ENCODE measurements around the gene SFTA2.

SFTA2 gene

DNA sequence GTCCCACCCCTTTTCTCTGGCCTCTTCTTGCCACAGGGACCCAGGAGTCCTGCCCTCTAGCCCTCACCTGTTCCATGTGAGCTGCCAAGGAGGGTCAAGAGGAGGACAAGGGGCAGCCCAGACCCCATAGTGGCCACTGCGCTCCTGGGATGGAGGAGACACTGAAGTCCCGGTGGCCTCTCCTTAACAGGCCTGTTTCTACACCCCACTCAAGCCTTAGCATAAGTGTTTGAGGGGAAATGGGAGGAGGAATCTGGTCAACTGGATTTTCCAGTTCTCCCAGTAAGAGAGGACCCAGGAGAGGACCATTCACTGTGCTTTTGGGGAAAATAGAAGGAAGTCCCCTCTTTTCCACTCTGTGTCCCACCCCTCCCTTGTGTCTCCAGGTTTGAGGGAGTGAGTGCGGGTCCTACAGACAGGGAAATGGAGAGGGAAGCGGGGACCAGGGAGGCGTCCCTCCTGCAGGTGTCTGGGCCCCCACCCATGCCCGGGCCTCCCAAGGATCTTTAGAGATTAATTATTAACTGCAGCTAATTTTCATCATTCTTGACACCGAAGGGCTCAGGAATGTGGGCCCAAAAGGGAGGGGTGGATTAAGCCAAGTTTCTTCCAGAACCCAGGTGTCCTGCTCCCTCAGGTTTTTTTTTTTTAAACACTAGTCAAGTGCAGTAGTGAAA, at the start of gene SFTA2:
Gene SFTA2, minus strand, starts transcription at position 202 of the 677 bp plus-strand sequence. Its CDS starts 74 bp downstream, at position 128.
- DNase-seq = no peak

DNA sequence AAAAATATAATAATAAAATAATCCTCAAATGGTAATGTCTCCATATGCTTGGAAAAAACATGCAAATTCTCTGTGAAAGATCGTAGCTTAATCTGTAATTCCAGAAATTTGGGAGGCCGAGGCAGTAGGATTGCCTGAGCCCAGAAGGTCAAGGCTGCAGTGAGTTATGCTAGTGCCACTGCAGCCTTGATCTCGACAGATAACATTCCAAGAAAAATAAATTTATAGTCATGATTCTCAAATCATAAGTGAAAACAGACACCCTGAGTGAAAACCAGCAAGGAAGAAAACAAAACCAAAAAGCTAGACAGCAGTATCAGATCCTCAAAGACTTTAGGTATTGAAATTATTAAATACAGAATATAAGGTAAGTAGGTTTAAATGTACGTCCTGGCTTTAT, 47.7 kb upstream of the SFTA2 start:
- DNase-seq = no peak

DNA sequence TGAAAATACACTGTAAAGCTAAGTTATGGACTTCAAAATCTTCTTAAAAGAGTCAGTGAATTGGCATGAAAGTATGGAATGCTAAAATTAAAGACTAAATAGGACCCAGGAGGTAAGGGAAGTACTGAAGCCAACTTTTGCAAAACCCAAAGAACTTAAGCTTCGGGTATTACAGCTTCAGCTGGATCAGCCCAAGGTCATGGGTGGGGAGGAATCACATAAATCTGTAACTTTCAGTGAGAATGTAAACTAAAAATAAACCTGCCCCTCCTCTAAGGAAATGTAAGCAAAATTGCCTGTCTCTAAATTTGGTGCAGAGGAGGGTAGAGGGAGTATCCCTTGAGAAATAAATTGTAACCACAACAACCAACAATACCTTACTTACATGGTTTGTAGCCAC, 47.2 kb upstream of the SFTA2 start:
- DNase-seq = no peak

DNA sequence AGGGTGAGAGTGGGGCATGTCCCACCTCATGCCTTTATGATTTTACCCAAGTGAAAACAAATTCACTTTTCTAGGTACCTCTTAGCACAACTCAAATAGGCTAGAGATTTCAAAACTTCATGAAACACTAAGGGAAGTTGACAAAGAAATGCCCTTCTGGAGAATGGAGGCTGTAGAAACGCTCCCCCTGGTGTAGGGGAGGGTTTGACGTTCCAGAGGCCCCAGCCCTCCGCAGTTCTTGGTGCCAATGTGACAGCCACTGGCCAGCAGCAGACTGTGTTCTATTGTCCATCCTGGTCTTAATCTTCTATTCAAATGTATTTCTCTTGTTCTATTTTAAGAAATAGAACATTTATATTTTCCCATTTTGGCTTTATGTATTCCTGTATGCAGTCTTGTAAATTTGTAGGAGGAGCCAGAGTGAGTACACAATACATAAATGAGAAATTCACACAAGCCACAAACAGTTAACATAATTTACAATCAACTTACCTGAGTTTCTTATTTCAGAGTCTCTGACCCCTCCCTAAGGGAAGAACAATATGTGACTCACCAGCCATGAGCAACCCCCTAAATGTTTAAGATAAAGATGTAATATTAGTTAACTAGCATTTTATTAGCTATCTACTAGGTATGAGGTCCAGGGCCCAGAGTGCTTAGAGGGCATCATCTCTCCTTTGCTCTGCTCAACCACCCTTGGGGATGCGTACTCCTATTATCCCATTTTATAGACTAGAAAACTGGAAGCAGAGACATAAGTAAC, 42.7 kb upstream of the SFTA2 start:
- DNase-seq = no peak

DNA sequence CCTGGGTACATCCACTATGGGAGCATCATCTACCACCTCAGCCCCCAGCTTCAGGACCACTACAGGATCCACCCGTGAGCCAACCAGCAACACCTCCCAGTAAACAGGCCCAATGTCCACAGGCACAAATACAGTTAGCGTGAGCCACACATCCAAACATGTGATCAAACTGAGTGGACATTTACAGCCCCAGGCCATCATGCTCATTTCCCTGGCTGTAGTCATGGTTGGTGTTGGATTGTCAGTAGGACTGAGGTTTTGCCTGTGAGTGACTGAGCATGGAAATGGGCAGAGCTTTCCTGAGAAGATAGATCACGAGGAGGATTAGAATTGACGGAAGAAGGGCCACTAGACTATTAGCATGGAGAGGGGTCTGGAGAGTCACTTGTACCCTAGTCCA, 40.8 kb upstream of the SFTA2 start:
- DNase-seq = no peak

DNA sequence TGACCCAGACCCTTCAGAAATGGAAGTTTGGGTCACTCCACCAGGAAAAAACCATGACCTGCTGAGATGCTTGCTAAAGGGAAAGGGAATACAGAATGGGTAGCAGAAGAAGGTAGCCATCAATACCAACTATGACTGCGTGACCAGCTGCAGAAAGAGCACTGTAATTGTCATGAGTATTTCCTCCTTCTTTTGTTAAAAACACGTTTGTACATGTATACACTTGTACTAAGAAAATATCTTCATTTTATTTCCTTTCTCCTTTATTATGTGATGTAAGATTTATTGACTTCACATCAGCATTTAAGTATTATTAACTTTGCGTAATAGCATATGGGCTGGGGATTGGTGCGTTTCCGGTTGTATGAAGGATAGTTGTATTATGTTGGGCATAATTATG, 39.0 kb upstream of the SFTA2 start:
- no peak for DNase-seq

DNA sequence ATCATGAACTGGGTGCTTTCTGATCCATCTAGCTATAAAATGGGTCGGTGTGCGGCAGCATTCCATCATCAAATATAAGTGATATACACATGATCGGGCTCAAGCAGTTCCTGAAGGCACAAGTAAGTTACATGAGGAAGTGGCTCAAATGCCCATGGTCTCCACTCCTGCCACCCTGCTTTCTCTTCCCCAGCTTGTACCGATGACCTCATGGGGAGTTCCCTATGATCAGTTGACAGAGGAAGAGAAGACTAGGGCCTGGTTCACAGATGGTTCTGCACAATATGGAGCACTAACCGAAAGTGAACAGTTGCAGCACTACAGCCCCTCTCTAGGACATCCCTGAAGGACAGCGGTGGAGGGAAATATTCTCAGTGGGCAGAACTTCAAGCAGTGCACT, 37.2 kb upstream of the SFTA2 start:
- DNase-seq = peak; percentile 6

DNA sequence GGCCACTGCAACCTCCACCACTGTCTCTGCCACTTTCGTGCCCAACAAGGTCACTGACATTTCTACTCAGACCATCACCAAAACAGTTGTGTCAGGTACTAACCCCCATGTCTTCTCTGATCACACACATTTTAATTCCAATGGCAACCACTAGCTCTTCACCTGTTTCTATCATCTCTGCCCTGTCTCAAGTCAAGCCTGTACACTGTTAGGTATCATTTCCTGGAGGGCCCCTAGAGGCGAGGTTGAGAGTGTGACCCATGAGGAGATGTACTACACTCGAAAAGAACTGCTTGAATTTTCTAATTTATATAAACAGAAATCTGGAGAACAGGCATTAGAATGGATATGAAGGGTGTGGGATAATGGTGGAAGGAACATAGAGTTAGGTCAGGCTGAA, 34.2 kb upstream of the SFTA2 start:
- DNase-seq = no peak

DNA sequence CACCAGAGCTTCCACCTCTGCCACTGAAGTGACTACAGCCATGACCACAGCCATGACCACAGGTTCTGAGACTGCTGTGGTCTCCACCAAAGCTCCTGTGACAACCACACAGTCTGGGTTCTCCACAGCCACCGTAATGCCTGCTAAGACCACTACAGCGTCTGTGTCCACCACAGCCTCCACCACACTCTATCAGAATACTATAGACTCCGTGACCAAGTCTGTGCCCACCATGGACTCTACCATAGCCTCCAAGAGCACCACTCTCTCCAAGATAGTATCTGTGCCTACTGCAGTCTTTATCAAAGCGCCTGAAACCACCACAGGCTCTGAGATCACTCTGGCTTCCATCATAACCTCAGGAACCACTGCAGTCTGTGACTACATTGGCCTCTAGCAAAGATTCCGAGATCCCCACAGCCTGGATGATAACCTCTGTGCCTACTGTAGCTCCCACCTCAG, 33.2 kb upstream of the SFTA2 start:
- no peak for DNase-seq

DNA sequence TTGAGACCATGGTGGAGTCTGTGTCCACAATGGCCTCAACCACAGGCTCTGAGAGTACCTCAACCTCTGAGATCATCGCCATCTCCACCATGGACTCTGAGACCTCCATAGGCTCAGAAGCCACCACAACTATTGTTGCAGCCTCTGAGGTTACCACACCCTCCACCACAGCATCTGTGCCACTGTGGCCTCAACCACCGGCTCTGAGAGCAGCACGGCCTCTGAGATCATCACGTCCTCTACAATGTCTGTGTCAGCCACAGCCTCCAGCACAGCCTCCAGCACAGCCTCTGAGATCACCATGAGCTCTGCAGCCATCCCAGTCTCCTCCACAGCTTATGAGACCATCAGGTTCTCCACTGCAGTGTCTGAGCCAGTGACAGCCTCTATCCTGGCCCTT, 32.1 kb upstream of the SFTA2 start:
- peak; percentile 19 for DNase-seq

DNA sequence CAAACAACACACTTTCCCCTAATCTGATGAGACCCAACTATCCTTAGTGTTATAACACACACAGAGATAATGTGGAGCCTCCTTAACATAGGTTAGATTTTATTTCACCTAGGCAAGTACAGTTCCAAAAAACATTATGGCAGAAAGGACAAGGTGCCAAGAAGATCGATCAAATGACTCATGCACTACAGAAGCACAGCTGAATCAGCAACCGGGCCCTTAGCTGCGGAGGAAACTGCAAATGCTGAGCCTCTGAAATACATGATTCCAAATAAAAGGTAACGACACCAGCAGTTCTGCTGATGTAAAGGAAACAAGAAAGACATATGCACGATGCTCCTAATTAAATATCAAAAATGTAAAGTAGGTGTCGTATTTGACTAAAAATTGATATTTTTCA, 31.7 kb upstream of the SFTA2 start:
- DNase-seq = no peak

DNA sequence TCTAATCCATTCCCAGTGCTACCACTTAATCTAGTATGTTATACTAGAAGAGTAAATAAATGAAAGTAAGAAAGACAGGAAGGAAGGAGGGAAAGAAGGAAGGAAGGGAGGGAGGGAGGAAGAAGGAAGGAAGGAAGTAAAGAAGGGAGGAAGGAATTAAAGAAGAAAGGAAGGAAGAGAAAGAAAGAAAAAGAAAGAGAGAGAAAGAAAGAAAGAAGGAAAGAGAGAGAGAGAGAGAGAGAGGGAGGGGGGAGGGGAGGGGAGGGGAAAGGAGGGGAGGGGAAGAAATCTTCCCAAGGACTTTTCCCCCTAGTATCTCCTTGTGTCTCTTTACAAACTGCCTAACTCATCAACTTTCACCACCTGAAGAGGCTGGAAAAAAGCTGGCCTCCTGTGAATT, 30.7 kb upstream of the SFTA2 start:
- no peak for DNase-seq

DNA sequence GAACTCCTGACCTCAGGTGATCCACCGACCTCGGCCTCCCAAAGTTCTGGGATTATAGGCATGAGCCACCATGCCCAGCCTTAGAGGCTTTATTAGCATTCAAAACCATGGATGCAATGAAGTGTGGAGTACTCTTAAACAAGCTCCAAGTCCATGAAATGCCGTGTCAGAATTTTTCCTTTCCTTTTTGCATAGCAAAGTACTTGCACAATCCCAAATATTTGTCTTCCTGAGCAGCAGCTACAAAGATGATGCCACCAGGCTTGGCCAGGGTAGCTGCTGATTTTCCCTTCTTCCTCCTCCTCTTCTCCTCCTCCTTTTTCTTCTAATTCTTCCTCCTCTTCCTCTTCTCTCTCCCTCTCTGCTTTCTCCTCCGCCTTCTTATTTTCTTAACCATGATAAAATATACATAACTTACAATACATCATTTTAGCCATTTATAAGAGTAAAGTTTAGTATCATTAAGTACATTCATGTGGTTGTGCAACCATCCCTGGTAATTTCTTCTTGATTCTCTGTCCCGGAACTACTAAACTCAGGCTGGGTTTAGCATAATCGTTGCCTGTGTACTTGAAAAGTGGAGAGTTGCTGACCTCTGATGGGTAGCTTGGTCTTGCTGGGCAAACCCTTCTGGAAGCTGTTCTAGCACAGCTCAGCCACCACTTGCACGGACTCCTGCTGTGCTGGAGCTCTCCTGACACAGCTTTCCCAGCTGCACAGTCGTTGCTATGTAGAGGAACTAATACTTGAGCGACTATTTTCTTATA, 29.1 kb upstream of the SFTA2 start:
- no peak for DNase-seq

DNA sequence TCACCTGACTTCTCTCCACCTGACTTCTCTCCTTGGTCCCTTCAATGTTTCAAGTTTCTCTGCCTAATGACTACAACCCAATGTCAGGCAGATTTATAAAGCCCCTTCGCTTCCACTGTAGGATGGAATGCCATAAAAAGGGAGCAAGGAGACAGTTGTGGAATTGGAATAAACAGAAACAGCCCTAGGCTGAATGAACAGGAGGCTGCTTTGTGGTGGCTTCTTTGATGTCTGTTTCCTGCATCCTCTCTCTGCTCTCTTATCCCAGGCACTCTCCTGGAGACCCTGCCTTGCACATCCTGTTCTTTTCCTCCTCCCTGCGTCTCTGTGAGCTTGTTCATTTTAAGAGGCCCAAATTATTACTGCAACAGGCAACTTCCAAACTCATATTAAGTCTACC, 25.7 kb upstream of the SFTA2 start:
- DNase-seq = no peak

DNA sequence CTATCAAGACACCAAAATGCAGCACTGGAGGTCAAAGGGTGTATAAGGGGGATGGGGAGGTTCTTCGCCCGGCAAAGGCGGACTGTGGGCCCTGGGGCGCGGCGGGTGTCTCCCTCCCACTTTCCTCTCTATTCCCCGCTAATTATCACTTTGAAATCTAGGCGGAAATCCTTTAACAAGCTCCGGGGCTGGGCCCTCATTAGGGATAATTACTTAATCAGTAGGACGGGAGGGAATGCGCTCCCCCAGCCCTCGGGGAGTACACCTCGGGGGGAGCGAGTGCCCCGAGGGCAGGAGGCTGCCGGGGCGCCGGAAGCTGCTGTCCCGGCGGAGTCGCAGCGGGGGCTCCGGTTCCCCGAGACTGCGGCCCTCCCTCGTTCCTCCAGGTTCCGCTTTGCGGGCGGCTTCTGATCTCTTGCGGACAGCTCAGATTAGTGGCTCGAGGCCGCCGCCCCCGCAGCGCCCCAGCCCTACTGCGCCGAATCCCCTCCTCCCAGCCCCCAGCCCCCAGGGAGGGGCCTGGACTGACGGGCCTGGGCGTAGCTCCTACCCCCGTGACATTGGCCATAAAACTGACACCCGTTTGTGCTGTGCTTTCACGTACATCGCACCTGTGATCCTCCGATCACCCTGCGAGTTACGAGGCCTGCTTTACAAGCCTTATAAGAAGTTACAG, 23.5 kb upstream of the SFTA2 start:
- peak; percentile 77 for DNase-seq

DNA sequence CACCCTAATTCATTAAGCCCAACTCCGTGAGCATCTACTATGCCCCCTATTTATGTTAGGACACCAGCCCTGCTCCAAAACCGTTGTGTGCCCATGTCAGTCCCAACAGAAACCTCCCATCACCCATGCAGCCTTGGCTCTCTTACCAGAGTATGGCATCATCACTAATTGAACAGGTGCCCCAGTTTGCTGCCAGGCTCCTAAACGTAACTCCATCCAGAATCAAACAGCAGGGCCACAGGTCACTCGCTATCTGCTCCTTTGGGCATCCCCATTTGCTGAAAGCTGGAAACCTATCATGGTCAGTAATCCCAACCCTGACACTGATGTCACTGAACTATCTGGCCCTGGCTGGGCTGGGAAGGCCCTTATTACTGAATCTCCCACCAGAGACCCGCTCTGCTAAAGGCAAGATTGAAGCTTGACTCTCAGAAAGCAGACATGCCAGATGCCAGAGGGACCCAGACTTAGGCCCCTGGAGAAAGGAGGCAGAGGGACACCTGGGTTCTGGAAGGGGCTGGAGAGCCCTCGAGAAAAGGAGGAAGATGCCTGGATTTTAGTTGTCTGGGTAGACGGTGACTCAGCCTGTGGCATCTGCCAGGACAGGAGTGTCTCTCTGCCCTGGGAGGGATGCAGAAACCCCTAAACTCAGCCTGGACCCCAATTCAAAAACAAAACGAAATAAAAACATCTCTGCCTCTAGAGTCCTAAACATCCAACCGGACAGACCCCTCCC, 22.8 kb upstream of the SFTA2 start:
- DNase-seq = no peak

DNA sequence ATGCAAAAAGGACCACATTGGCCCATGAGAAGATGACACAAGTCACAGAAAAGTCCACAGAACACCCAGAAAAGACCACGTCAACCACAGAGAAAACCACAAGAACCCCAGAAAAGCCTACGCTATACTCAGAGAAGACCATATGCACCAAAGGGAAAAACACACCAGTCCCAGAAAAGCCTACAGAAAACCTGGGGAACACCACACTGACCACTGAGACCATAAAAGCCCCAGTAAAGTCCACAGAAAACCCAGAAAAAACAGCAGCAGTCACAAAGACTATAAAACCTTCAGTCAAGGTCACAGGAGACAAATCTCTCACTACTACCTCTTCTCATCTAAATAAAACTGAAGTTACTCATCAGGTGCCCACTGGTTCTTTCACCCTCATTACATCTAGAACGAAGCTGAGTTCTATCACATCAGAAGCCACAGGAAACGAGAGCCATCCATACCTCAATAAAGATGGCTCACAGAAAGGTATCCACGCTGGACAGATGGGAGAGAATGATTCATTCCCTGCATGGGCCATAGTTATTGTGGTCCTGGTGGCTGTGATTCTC, 20.0 kb upstream of the SFTA2 start:
- DNase-seq = no peak

DNA sequence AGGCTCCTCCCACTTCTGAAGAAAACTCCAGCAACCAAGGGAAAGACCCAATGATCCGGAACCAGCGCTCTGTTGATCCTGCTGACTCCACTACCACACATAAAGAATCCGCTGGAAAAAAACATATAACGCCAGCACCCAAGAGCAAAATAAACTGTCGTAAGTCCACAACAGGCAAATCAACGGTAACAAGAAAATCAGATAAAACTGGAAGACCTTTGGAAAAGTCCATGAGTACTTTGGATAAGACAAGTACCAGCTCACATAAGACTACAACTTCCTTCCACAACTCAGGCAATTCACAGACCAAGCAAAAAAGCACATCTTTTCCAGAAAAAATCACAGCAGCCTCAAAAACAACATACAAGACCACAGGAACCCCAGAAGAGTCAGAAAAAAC, 16.8 kb upstream of the SFTA2 start:
- no peak for DNase-seq

DNA sequence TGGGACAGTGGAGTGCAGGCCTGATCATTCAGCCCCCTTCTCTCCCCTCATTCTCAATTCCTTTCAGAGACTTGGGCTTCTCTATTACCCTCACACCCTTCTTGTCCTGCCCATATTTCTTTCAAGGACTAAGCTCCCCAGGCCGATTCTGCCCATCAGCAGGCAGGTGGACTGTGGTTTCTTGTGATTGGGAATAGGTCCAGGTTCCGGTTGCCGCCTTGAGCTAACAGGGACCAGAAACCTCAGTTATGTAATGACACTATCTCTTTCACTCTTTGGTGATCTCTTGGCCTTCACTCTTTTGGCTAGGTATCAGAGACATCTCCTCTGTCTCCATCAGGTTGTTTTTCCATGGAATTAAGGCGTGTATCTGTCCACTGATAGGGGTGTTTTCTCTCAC, 15.3 kb upstream of the SFTA2 start:
- no peak for DNase-seq

DNA sequence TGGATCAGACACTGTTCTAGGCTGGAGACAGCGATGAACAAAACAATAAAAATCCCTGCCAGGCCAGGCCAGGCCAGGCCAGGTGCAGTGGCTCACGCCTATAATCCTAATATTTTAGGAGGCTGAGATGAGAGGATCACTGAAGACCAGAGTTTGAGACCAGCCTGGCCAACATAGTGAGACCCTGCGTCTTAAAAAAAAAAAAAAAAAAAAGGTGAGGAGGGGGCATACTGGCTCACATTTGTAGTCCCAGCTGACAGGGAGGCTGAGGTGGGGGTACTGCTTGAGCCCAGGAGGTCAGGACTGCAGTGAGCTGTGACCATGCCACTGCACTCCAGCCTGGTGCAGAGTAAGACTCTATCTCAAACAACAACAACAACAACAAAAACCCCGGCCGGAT, 13.3 kb upstream of the SFTA2 start:
- no peak for DNase-seq

DNA sequence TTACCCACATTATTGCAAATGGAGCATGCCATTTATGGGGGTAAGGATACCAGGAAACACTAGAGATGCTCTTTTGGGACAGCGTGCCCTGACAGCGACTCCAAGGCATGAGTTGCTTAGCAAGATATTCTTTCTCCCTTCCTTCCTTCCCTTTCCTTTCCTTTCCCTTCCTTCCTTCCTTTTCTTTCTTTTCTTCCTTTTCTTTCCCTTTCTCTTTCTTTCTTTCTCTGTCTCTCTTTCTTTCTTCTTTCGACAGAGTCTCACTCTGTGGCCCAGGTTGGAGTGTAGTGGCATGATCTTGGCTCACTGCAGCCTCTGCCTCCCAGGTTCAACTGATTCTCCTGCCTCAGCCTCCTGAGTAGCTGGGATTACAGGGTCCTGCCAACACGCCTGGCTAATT, 12.1 kb upstream of the SFTA2 start:
- no peak for DNase-seq

DNA sequence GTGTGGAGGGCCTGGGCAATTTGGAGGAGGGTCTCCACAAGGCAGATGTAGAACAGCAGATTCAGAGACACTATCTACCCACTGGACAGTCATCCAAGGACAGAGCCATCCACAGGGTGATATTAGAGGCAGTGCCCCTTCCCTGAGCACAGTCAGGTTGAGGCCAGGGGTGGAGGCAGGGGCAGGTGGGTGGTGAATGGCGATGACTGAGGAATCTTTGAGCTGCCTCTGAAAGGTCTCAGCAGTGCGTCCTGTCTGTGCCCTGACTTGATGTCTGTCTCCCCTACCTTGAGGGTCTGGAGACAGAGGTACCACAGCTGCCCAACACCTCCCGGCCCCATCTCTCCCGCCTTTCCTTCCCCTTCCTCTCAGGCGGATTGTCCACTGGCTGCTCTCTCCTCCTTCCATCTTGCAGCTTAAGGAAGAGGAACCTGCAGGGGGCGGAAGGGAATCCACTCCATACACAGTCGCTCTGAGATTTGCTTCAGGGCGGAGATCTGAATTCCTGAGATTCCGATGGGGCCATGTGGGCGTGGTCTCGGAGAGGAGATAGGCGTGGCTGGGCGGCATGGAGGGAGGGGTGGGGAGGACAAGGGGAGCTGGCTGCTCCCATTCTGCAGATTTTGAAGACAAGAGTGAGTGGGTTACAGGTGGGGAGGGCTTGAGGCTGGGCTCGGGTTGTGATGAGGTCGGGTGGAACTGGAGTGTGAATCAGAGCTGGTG, 10.5 kb upstream of the SFTA2 start:
- DNase-seq = no peak

Data from CD4-positive, alpha-beta T cell treated with Interleukin-17A for 1 hour (primary cell).